B cell (primary cell): Measurements from ENCODE around the gene NSFL1C. TPM values are rescaled to one million over a fixed set of nuclear protein-coding genes. Genes with fewer than 3 reads are reported as not detected.
A peak's percentile ranks its signal among the peaks of the same experiment; 100 is the strongest.

Source experiments
- ATAC-seq: fragments of 200-7000 bp; cut with Tn5 transposase; one replicate; pipeline ENCODE4 v1.10.0; 2021; ENCODE audit warnings: low read depth, mild to moderate bottlenecking, moderate number of reproducible peaks, moderate library complexity
- CTCF ChIA-PET: fragments of 350-600 bp; sonication (Branson Sonifier 250); formaldehyde crosslinking; loops from one replicate; lab custom pipeline; 2021; ENCODE audit warnings: antibody characterized with exemption, inconsistent platforms; lab: Charles Lee
- POLR2A ChIA-PET: fragments of 350-600 bp; sonication (Branson Sonifier 250); formaldehyde crosslinking; loops from one replicate; lab custom pipeline; 2021; ENCODE audit warnings: antibody characterized with exemption; lab: Charles Lee
- DNase-seq: peaks from one replicate; pipeline ENCODE4 v3.0.0; 2013
- H2AFZ ChIP-seq: 2 replicates; pipeline ENCODE4 v1.6.1; 2012; ENCODE audit warnings: mild to moderate bottlenecking, low read depth, low read length; ENCODE audit not compliant: insufficient read depth, poor library complexity, severe bottlenecking
- H3K27ac ChIP-seq, 2 donors: 1 replicate in 1 of 2; 2 replicates in 1 of 2; pipeline ENCODE4 v1.5.1; 2012 to 2013; ENCODE audit warnings: low read length in 2 of 2, mild to moderate bottlenecking in 2 of 2, moderate library complexity in 1 of 2
- H3K27me3 ChIP-seq, 4 experiments: fragments of 200-600 bp in 1 of 4; sonication (generic) in 1 of 4; replicated peaks in 1 of 4; 1 replicate in 2 of 4; 2 replicates in 2 of 4; pipeline versions ENCODE4 v1.6.1 to v1.7.0; 2013 to 2016; ENCODE audit warnings: low read length in 3 of 4, mild to moderate bottlenecking in 2 of 4, mixed read lengths in 1 of 4, moderate library complexity in 1 of 4; ENCODE audit not compliant: insufficient read depth in 4 of 4, control insufficient read depth in 3 of 4; ENCODE audit errors: control extremely low read depth in 1 of 4
- H3K36me3 ChIP-seq, 2 experiments: replicated peaks in 1 of 2; 1 replicate in 1 of 2; 2 replicates in 1 of 2; pipeline versions ENCODE4 v1.6.1 to v1.7.1; 2013; ENCODE audit warnings: low read length in 1 of 2; ENCODE audit not compliant: insufficient read depth in 2 of 2, control insufficient read depth in 1 of 2; ENCODE audit errors: control extremely low read depth in 1 of 2, extremely low read depth in 1 of 2
- H3K4me1 ChIP-seq, 2 donors: fragments of 200-600 bp in 1 of 2; sonication (generic) in 1 of 2; 1 replicate in 1 of 2; 2 replicates in 1 of 2; pipeline versions ENCODE4 v1.5.1 to v1.6.1; 2013 to 2017; ENCODE audit warnings: low read length in 2 of 2; ENCODE audit not compliant: control insufficient read depth in 2 of 2, insufficient read depth in 2 of 2
- H3K4me2 ChIP-seq: replicated peaks from 2 replicates; pipeline ENCODE3; 2012; ENCODE audit warnings: mild to moderate bottlenecking, low read depth, low read length; ENCODE audit not compliant: poor library complexity, severe bottlenecking
- H3K4me3 ChIP-seq, 5 experiments: fragments of 200-600 bp in 1 of 5; sonication (generic) in 1 of 5; 1 replicate in 3 of 5; 2 replicates in 2 of 5; pipeline versions ENCODE4 v1.5.1 to v1.7.0; 2011 to 2016; ENCODE audit warnings: low read length in 4 of 5, mild to moderate bottlenecking in 4 of 5, low read depth in 2 of 5, control low read depth in 1 of 5, moderate library complexity in 1 of 5; ENCODE audit not compliant: insufficient read depth in 1 of 5; ENCODE audit errors: control extremely low read depth in 1 of 5, extremely low read depth in 1 of 5
- H3K79me2 ChIP-seq: fragments of 200-600 bp; sonication (generic); one replicate; pipeline ENCODE4 v1.6.0; 2016; ENCODE audit warnings: low read length; ENCODE audit not compliant: control insufficient read depth, insufficient read depth
- H3K9ac ChIP-seq: fragments of 200-600 bp; sonication (generic); 2 replicates; pipeline ENCODE4 v1.6.1; 2017; ENCODE audit warnings: mild to moderate bottlenecking, low read length, moderate library complexity
- H3K9me3 ChIP-seq, 3 donors: one replicate each; pipeline versions ENCODE4 v1.6.1 to v1.7.1; 2013; ENCODE audit warnings: low read length in 2 of 3; ENCODE audit not compliant: control insufficient read depth in 2 of 3, insufficient read depth in 1 of 3; ENCODE audit errors: control extremely low read depth in 1 of 3
- H4K20me1 ChIP-seq: 2 replicates; pipeline ENCODE4 v1.6.0; 2012; ENCODE audit warnings: mild to moderate bottlenecking, low read length; ENCODE audit not compliant: insufficient read depth, control insufficient read depth, poor library complexity, severe bottlenecking
- H3K27ac Mint-ChIP-seq: one replicate; pipeline ENCODE4 v1.8.0; 2021; ENCODE audit warnings: mixed read lengths
- H3K27me3 Mint-ChIP-seq: one replicate; pipeline ENCODE4 v1.8.0; 2021; ENCODE audit warnings: mixed read lengths
- H3K4me1 Mint-ChIP-seq: one replicate; pipeline ENCODE4 v1.8.0; 2021; ENCODE audit warnings: mixed read lengths
- H3K4me3 Mint-ChIP-seq: one replicate; pipeline ENCODE4 v1.8.0; 2021; ENCODE audit warnings: mixed read lengths
- H3K9me3 Mint-ChIP-seq: one replicate; pipeline ENCODE4 v1.8.0; 2022; ENCODE audit warnings: mixed read lengths; ENCODE audit not compliant: insufficient read depth
- EZH2 ChIP-seq: IDR thresholded peaks from 2 replicates; pipeline ENCODE4 v1.6.1; 2012; ENCODE audit warnings: borderline replicate concordance, low read depth, mild to moderate bottlenecking, moderate library complexity, low read length; ENCODE audit not compliant: insufficient read depth, poor library complexity, severe bottlenecking
- WGBS: methylation state at CpG from one replicate; pipeline ENCODE4 v1.1.5; 2013; ENCODE audit warnings: missing lambda C conversion rate; ENCODE audit not compliant: insufficient coverage; 5-methylcytosine and 5-hydroxymethylcytosine counted together
- intact Hi-C: fragments of 100-400 bp; cut with micrococcal nuclease; formaldehyde crosslinking; loops from one replicate; pipeline ENCODE4 v1.10.0; 2022
- polyA plus RNA-seq: library from polyadenylated mRNA; depleted of rRNA; stranded (reverse); fragments of >200 nt; gene quantifications from 2 replicates; pipeline ENCODE4 v1.2.3, GENCODE V29; 2012
- total RNA-seq, 2 donors: library from RNA; stranded (reverse); fragments of 120-200 nt in 1 of 2; gene quantifications; 1 replicate in 1 of 2; 2 replicates in 1 of 2; pipeline versions ENCODE4 v1.2.3 to v1.2.4, GENCODE V29; 2013 to 2022
- TF ChIP-seq, protein P1 (sequence below): fragments of 200-600 bp; IDR thresholded peaks from one replicate; pipeline ENCODE4 v1.8.0; 2022; ENCODE audit warnings: antibody characterized with exemption, mild to moderate bottlenecking

The NSFL1C gene
- total and polyA plus RNA-seq, 2 donors (not counting 1 experiment from before 2014, with no cell fraction given), result 24.1 to 80.3 TPM

DNA sequence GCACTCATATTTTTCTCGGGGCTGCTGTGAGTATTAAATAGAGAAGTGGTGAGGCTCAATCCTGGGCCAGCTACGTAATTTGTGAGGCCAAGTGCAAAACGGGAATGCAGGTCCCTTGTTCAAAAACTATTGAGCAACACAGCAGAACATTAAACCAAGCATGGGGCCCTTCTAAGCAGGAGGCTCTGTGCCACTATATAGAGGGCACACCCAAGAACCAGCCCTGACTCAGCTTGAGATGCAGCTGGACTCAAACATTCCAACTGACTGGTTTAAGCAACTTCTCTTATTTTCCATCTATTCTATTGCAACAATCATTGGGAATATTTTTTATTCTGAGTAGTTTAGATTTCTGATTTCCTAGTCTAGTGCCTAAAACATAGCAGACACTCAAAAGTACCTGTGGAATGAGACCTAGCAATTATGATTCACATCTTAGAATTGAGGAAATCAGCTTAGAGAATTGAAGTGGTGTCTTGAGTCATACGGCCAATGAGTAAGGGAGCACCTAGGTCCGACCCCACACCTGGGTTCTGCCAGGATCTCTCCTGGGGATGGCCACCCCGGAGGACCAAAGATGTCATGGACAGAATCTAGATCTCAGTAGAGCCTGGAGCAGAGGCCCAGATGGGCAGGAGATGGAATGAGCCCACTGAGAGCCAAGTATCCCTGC is 23.3 kb upstream of the NSFL1C start:
- no peak for TF ChIP-seq EZH2
- TF ChIP-seq, protein P1, sequence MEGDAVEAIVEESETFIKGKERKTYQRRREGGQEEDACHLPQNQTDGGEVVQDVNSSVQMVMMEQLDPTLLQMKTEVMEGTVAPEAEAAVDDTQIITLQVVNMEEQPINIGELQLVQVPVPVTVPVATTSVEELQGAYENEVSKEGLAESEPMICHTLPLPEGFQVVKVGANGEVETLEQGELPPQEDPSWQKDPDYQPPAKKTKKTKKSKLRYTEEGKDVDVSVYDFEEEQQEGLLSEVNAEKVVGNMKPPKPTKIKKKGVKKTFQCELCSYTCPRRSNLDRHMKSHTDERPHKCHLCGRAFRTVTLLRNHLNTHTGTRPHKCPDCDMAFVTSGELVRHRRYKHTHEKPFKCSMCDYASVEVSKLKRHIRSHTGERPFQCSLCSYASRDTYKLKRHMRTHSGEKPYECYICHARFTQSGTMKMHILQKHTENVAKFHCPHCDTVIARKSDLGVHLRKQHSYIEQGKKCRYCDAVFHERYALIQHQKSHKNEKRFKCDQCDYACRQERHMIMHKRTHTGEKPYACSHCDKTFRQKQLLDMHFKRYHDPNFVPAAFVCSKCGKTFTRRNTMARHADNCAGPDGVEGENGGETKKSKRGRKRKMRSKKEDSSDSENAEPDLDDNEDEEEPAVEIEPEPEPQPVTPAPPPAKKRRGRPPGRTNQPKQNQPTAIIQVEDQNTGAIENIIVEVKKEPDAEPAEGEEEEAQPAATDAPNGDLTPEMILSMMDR, result no peak
- Histone ChIP-seq H3K9me3 (peaks cover 0 to 4% (median 0%) of the 10 kb centered on the region in 3 donors), H2AFZ (no peak overlapping the region), H3K27ac (no peak overlapping the region), H3K4me1 (peaks cover 35 to 38% of the 10 kb centered on the region in 2 donors), H3K9ac (no peak overlapping the region), H3K36me3 (no peaks in the 10 kb centered on the region), H3K4me3 (peak overlapping the region in 1 of 5 experiments; percentile 78), H3K4me2 (no peak overlapping the region), H4K20me1 (no peaks in the 10 kb centered on the region), H3K79me2 (no peaks in the 10 kb centered on the region), H3K27me3 (no peaks in the 10 kb centered on the region)
- ATAC-seq, result no peak
- Mint-ChIP-seq H3K27me3 (peaks cover 18% of the 10 kb centered on the region), H3K4me3 (no peak overlapping the region), H3K9me3 (no peaks in the 10 kb centered on the region), H3K4me1 (peaks cover 39% of the 10 kb centered on the region), H3K27ac (no peak overlapping the region)
- 85% methylated on average over 4 of the region's 6 CpGs for WGBS
- ChIA-PET POLR2A (no interaction called here), CTCF (interaction anchor here (1.2 to 2.4 kb wide), 3 partner anchors 13 to 22 kb away, joined by 3 to 15 read pairs (median 7); no protein-coding TSS in a partner anchor)
- intact Hi-C loops, result no loop called here
- no peak for DNase-seq

DNA sequence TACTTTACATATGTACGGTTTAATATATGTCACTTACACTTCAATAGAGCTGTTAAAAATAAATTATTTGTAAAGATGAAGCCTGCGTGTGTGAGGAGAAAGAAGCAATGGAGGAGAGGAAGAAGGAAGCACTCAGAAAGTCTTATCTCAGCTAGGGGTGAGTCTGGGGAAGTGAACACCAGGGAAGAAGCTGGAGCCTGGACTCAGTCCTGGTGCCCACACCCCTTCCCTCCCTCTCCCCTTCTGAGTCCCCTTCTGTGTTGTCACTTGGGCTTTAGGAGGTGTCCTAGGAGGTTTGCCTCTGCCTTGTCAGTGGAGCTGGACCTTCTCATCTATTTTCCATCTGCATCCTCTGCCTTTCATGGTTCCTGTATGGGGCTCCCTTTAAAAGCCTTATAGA is 22.7 kb upstream of the NSFL1C start:
- Mint-ChIP-seq H3K9me3 (no peaks in the 10 kb centered on the region), H3K4me1 (peaks cover 35% of the 10 kb centered on the region), H3K4me3 (no peak overlapping the region), H3K27me3 (peaks cover 23% of the 10 kb centered on the region), H3K27ac (no peak overlapping the region)
- no peaks in the 10 kb centered on the region for H3K79me2 ChIP-seq
- WGBS, result no CpG with 5 or more reads among the region's 2 CpGs
- no peak overlapping the region for H2AFZ ChIP-seq
- peak overlapping the region in 1 of 5 experiments; percentile 78 for H3K4me3 ChIP-seq
- peaks cover 29 to 32% of the 10 kb centered on the region in 2 donors for H3K4me1 ChIP-seq
- no peaks in the 10 kb centered on the region for H3K36me3 ChIP-seq
- H3K9ac ChIP-seq, result no peak overlapping the region
- no peak for DNase-seq
- peaks cover 0 to 4% (median 0%) of the 10 kb centered on the region in 3 donors for H3K9me3 ChIP-seq
- no peaks in the 10 kb centered on the region for H4K20me1 ChIP-seq
- no peak for ATAC-seq
- H3K27ac ChIP-seq, result no peak overlapping the region
- ChIA-PET POLR2A (no interaction called here), CTCF (interaction anchor here (1.2 to 2.4 kb wide), 3 partner anchors 14 to 21 kb away, joined by 3 to 15 read pairs (median 7); no protein-coding TSS in a partner anchor)
- H3K27me3 ChIP-seq, result no peaks in the 10 kb centered on the region
- TF ChIP-seq, protein P1, result no peak
- no peak for TF ChIP-seq EZH2
- no peak overlapping the region for H3K4me2 ChIP-seq
- intact Hi-C loops, result no loop called here
